Sciatic nerve (tissue), 2 donors: Measurements from ENCODE around the gene NOP53. TPM values are rescaled to one million over a fixed set of nuclear protein-coding genes. Genes with fewer than 3 reads are reported as not detected.

Source experiments
- ATAC-seq: fragments of 200-7000 bp; cut with Tn5 transposase; one replicate; pipeline ENCODE4 v1.9.1; 2020; ENCODE audit warnings: mild to moderate bottlenecking, moderate library complexity
- DNase-seq: peaks from one replicate; pipeline ENCODE4 v3.0.0-alpha.2; 2020; ENCODE audit warnings: low spot score
- intact Hi-C: fragments of 100-400 bp; cut with DNase I; formaldehyde crosslinking; loops from one replicate; pipeline ENCODE4 v1.14.2; 2022
- total RNA-seq: library from RNA; stranded (reverse); fragmentation: NEBNext Ultra II Directional; extraction: Animal tissue kit (Norgen Biotek cat#: 25700); gene quantifications from one replicate; pipeline ENCODE4 v1.2.1, GENCODE V29; 2021
- donor health status: DM: no; HTN: no; CAD: no.
- donor health status: DM: no; HTN: no; CAD: no.

NOP53 gene
- total RNA-seq = 297 TPM

- intact Hi-C loops = no loop called here
- DNase-seq (peak; percentile 98), ATAC-seq (peak; percentile 80)
These were observed at the start of gene NOP53 for GRCh38 chr19:47745010-47745901. Gene NOP53 (plus strand): TSS chr19:47745546. CDS start chr19:47745560, 14 bp downstream.

- ATAC-seq (no peak), DNase-seq (no peak)
- intact Hi-C loops = loop anchor here (5.0 to 10.0 kb wide), 2 partner anchors 172 to 259 kb away; no protein-coding TSS in a partner anchor
These were observed 48.7 kb upstream of the NOP53 start for GRCh38 chr19:47696635-47697034.

GRCh38 chr19:47697863-47698609 is 47.3 kb upstream of the NOP53 start:
- peak; percentile 85 for DNase-seq
- peak; percentile 88 for ATAC-seq
- intact Hi-C loops = loop anchor here (5.0 to 10.0 kb wide), 2 partner anchors 173 to 261 kb away; no protein-coding TSS in a partner anchor

GRCh38 chr19:47698631-47699359 is 46.6 kb upstream of the NOP53 start:
- ATAC-seq (peak; percentile 9), DNase-seq (no peak)
- intact Hi-C loops = loop anchor here (5.0 to 10.0 kb wide), 2 partner anchors 174 to 261 kb away; no protein-coding TSS in a partner anchor

- intact Hi-C loops = loop anchor here (5.0 to 10.0 kb wide), 2 partner anchors 175 to 262 kb away; no protein-coding TSS in a partner anchor
- DNase-seq = no peak
- peak; percentile 23 for ATAC-seq
These were observed 45.9 kb upstream of the NOP53 start for GRCh38 chr19:47699360-47699917.

- DNase-seq = no peak
- intact Hi-C loops = no loop called here
- ATAC-seq = no peak
These were observed 44.2 kb upstream of the NOP53 start for GRCh38 chr19:47700934-47701716.

- intact Hi-C loops = no loop called here
- DNase-seq (no peak), ATAC-seq (no peak)
These were observed 43.4 kb upstream of the NOP53 start for GRCh38 chr19:47701717-47702552.

- intact Hi-C loops = no loop called here
- DNase-seq = no peak
- no peak for ATAC-seq
These were observed 42.7 kb upstream of the NOP53 start for GRCh38 chr19:47702671-47703070.

- intact Hi-C loops = no loop called here
- DNase-seq (no peak), ATAC-seq (no peak)
These were observed 42.0 kb upstream of the NOP53 start for GRCh38 chr19:47703301-47703700.

- ATAC-seq = no peak
- DNase-seq = no peak
- intact Hi-C loops = no loop called here
These were observed 41.3 kb upstream of the NOP53 start for GRCh38 chr19:47704024-47704423.

- intact Hi-C loops = no loop called here
- no peak for DNase-seq
- no peak for ATAC-seq
These were observed 40.7 kb upstream of the NOP53 start for GRCh38 chr19:47704656-47705055.

GRCh38 chr19:47707135-47707925 is 38.0 kb upstream of the NOP53 start:
- ATAC-seq (peak; percentile 81), DNase-seq (peak; percentile 81)
- intact Hi-C loops = no loop called here

- intact Hi-C loops = loop anchor here (2.0 to 10.0 kb wide), 2 partner anchors 31 to 73 kb away; no protein-coding TSS in a partner anchor
- DNase-seq (no peak), ATAC-seq (no peak)
These were observed 33.6 kb upstream of the NOP53 start for GRCh38 chr19:47711652-47712242.

GRCh38 chr19:47713046-47714021 is 32.0 kb upstream of the NOP53 start, which contains the start of gene EHD2:
Gene EHD2 (plus strand): TSS chr19:47713422. CDS start chr19:47716613, 3,191 bp downstream.
- ATAC-seq = peak; percentile 95
- DNase-seq = peak; percentile 88
- intact Hi-C loops = loop anchor here (2.0 to 10.0 kb wide), 2 partner anchors 29 to 71 kb away; no protein-coding TSS in a partner anchor

GRCh38 chr19:47714339-47714738 is 31.0 kb upstream of the NOP53 start:
- intact Hi-C loops = loop anchor here (10.0 kb wide), 1 partner anchor 70 kb away; no protein-coding TSS in a partner anchor
- ATAC-seq = no peak
- no peak for DNase-seq
